ENCODE results near the gene ZBED2.

GRCh38 chr3:111585217-111585616, 9.9 kb downstream of the ZBED2 start:
- TF ChIP-seq, protein P1, sequence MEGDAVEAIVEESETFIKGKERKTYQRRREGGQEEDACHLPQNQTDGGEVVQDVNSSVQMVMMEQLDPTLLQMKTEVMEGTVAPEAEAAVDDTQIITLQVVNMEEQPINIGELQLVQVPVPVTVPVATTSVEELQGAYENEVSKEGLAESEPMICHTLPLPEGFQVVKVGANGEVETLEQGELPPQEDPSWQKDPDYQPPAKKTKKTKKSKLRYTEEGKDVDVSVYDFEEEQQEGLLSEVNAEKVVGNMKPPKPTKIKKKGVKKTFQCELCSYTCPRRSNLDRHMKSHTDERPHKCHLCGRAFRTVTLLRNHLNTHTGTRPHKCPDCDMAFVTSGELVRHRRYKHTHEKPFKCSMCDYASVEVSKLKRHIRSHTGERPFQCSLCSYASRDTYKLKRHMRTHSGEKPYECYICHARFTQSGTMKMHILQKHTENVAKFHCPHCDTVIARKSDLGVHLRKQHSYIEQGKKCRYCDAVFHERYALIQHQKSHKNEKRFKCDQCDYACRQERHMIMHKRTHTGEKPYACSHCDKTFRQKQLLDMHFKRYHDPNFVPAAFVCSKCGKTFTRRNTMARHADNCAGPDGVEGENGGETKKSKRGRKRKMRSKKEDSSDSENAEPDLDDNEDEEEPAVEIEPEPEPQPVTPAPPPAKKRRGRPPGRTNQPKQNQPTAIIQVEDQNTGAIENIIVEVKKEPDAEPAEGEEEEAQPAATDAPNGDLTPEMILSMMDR (IDR thresholded peaks at IDR 0.05), result no peak
- no peak for TF ChIP-seq ATF2 (CRISPR knock-in tag; IDR thresholded peaks at IDR 0.05; ENCODE audit: borderline replicate concordance, low read depth)
- no peak for TF ChIP-seq TEAD4 (CRISPR knock-in tag; IDR thresholded peaks at IDR 0.05)
- TF ChIP-seq NFE2L1 (CRISPR knock-in tag; IDR thresholded peaks at IDR 0.05), result no peak
- TF ChIP-seq, protein P2, sequence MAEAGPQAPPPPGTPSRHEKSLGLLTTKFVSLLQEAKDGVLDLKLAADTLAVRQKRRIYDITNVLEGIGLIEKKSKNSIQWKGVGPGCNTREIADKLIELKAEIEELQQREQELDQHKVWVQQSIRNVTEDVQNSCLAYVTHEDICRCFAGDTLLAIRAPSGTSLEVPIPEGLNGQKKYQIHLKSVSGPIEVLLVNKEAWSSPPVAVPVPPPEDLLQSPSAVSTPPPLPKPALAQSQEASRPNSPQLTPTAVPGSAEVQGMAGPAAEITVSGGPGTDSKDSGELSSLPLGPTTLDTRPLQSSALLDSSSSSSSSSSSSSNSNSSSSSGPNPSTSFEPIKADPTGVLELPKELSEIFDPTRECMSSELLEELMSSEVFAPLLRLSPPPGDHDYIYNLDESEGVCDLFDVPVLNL (CRISPR knock-in tag; IDR thresholded peaks at IDR 0.05; ENCODE audit: borderline replicate concordance, low read depth), result no peak
- no peak for TF ChIP-seq ZNF219 (CRISPR knock-in tag; IDR thresholded peaks at IDR 0.05; ENCODE audit: borderline replicate concordance)
- TF ChIP-seq, protein P3, sequence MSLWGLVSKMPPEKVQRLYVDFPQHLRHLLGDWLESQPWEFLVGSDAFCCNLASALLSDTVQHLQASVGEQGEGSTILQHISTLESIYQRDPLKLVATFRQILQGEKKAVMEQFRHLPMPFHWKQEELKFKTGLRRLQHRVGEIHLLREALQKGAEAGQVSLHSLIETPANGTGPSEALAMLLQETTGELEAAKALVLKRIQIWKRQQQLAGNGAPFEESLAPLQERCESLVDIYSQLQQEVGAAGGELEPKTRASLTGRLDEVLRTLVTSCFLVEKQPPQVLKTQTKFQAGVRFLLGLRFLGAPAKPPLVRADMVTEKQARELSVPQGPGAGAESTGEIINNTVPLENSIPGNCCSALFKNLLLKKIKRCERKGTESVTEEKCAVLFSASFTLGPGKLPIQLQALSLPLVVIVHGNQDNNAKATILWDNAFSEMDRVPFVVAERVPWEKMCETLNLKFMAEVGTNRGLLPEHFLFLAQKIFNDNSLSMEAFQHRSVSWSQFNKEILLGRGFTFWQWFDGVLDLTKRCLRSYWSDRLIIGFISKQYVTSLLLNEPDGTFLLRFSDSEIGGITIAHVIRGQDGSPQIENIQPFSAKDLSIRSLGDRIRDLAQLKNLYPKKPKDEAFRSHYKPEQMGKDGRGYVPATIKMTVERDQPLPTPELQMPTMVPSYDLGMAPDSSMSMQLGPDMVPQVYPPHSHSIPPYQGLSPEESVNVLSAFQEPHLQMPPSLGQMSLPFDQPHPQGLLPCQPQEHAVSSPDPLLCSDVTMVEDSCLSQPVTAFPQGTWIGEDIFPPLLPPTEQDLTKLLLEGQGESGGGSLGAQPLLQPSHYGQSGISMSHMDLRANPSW (CRISPR knock-in tag; conservative IDR thresholded peaks at IDR 0.05; ENCODE audit: low read depth), result no peak
- TF ChIP-seq, protein P4, sequence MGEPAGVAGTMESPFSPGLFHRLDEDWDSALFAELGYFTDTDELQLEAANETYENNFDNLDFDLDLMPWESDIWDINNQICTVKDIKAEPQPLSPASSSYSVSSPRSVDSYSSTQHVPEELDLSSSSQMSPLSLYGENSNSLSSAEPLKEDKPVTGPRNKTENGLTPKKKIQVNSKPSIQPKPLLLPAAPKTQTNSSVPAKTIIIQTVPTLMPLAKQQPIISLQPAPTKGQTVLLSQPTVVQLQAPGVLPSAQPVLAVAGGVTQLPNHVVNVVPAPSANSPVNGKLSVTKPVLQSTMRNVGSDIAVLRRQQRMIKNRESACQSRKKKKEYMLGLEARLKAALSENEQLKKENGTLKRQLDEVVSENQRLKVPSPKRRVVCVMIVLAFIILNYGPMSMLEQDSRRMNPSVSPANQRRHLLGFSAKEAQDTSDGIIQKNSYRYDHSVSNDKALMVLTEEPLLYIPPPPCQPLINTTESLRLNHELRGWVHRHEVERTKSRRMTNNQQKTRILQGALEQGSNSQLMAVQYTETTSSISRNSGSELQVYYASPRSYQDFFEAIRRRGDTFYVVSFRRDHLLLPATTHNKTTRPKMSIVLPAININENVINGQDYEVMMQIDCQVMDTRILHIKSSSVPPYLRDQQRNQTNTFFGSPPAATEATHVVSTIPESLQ (CRISPR knock-in tag; IDR thresholded peaks at IDR 0.05), result no peak
- TF ChIP-seq NFATC4 (CRISPR knock-in tag; IDR thresholded peaks at IDR 0.05), result no peak
- TF ChIP-seq, protein P5, sequence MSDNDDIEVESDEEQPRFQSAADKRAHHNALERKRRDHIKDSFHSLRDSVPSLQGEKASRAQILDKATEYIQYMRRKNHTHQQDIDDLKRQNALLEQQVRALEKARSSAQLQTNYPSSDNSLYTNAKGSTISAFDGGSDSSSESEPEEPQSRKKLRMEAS (CRISPR knock-in tag; IDR thresholded peaks at IDR 0.05), result no peak

All from WTC11 (cell line).